Hypothalamus (tissue), 51 donors: Measurements from ENCODE around the gene ESD.

Experiments
- DNase-seq, 51 donors: peaks; one replicate each; lab custom pipeline; 2025; lab: John Stamatoyannopoulos, UW

The ESD gene

GRCh38 chr13:46751811-46752635 lies 44.9 kb downstream of the ESD start:
- no peak for DNase-seq

- no peak for DNase-seq
Observed at GRCh38 chr13:46749951-46750350, 47.0 kb downstream of the ESD start.

- no peak for DNase-seq
Observed at GRCh38 chr13:46748300-46748699, 48.7 kb downstream of the ESD start.

DNA sequence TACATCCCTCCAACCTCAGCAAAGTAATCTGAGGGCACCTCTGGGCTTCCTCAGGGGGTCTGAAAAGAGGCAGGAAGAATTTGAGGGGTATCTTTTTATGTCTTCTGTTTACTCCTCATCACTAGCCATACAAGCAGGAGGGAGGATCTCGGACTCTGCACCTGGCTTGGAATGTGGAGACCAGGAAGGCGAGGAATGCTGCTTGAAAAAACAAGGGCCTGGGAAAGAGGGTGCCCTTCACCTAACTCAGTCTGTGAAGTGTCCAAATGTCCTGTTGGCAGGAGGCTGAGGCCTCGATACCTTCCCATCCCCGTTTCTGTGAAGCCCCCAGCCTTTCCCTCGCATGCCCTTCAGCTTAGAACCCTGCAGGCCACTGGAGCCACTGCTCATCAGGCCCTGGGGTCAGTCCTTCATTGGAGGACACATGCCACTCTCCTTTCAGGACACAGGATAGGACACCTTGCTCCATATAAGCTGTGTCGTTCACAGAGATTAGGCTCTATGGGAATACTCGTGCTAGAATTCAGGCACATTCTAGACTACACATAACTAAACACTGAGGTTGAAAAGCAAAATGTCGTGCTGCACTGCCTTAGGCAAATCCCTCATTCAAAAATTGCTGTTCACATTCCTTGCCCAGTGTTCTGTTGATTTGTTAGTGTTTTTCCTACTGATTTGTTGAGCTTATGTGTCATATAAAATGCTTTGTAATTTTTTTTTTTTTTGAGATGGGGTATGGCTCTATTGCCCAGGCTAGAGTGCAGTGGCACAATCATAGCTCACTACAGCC lies 49.7 kb downstream of the ESD start:
- DNase-seq = no peak

DNA sequence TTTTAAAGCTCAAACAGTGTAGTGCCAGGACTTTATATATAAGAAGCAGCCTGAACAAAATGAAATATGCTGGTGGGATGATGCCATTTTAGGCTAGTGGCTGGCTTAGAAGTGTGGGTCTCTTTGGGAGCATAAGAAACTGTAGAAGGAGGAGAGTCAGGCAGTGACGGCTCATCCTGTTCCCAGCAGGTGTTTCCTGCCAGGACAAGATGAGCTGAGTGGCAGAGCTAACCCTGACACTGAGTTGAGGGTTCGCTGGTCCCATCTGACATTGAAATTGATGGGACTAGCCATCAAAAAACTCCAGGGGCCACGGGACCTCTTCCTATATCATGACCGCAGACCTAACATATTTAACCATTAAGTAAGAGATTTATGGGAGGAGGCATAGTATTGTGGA lies 51.3 kb downstream of the ESD start:
- DNase-seq = no peak

GRCh38 chr13:46745062-46745461 lies 51.9 kb downstream of the ESD start:
- DNase-seq = no peak

DNA sequence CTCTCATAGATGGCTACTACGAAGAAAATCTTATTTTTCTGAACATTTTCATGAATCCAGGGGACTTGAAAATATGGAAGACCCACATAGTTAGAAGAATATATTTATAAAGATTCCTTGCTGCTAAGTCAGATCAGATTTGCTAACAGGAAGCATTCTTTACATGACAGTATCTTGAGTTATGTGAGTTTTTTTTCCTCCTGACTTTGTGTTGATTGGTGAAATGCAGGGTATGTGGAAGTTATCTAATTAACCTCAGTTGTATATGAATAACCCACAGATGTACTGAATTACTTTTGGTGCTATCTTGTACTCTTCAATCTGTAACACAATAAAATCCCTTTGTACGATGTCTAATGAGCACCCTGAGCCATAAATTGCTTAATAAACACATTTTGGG lies 53.8 kb downstream of the ESD start:
- no peak for DNase-seq

- DNase-seq = no peak
Observed at GRCh38 chr13:46739447-46740098, 57.4 kb downstream of the ESD start.

- no peak for DNase-seq
Observed at GRCh38 chr13:46738766-46739165, 58.2 kb downstream of the ESD start.

DNA sequence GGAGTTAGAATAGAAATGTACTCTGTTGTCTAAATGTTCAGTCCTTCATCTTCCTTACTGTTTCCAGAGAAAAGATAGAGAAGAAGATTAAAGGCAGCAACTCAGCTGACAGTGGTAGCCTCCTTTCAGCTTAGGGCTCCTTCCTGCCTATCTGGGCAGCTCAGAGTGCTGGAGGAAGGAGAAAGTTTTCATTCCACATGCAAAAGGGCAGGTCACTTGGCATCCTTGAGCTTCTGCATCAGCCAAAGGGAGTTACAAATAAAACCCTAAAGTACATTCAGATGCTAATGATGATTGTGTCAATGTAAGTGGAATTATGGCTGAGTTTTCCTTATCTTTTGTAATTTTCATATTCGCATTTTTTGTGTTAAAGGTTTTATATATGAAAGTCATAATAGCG lies 58.9 kb downstream of the ESD start:
- no peak for DNase-seq

- DNase-seq = no peak
Observed at GRCh38 chr13:46736541-46737310, 60.2 kb downstream of the ESD start.

GRCh38 chr13:46735425-46735824 lies 61.5 kb downstream of the ESD start:
- DNase-seq = no peak

GRCh38 chr13:46731535-46731934 lies 65.4 kb downstream of the ESD start:
- no peak for DNase-seq

DNA sequence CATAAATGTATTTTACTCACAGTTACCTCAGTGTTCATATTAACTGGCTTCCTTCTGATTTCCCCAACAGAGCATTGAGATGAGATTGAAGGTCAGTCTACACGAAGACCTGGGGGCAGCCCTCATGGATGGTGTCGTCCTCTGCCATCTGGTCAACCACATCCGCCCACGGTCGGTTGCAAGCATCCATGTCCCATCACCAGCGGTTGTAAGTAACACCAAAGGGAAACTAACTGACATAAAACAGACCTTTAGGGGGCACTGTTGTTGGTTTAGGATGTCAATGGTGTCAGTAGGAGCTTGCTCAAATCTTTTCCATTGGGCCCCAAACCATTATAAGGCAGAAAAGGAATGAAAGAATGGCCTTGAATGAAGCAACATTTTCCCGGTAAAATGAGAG lies 68.2 kb downstream of the ESD start:
- DNase-seq = no peak

- no peak for DNase-seq
Observed at GRCh38 chr13:46726347-46726746, 70.6 kb downstream of the ESD start.
